Frontal cortex (tissue), 4 donors: Measurements from ENCODE around the gene SLC25A25. TPM values are rescaled to one million over a fixed set of nuclear protein-coding genes. Genes with fewer than 3 reads are reported as not detected.

Source experiments
- DNase-seq, 2 donors: peaks; one replicate each; pipeline ENCODE4 v3.0.0; 2012; ENCODE audit warnings: low spot score in 2 of 2
- FAIRE-seq: peaks from 2 replicates; lab custom pipeline; 2012; peaks lifted over from hg19 to GRCh38; lab: Jason Lieb, UNC
- total RNA-seq: library from RNA; depleted of rRNA; stranded (reverse); fragments of >200 nt; gene quantifications from one replicate; pipeline ENCODE4 v1.2.3, GENCODE V29; 2014
- donor health status: control.
- donor health status: control.
- donor health status: control.

SLC25A25 gene
- total RNA-seq, 1 donor from 2014 or later = 29.8 TPM

- DNase-seq (no peak), FAIRE-seq (no peak)
Measured at GRCh38 chr9:128136816-128137793, 69.1 kb downstream of the SLC25A25 start.

GRCh38 chr9:128138001-128138400 is 70.0 kb downstream of the SLC25A25 start:
- FAIRE-seq = no peak
- DNase-seq = no peak

- no peak for DNase-seq
- FAIRE-seq = no peak
Measured at GRCh38 chr9:128139621-128140020, 71.6 kb downstream of the SLC25A25 start.

GRCh38 chr9:128141604-128142003 is 73.6 kb downstream of the SLC25A25 start:
- FAIRE-seq (no peak), DNase-seq (no peak)

- FAIRE-seq = no peak
- no peak for DNase-seq
Measured at GRCh38 chr9:128142061-128142460, 74.0 kb downstream of the SLC25A25 start.

- no peak for FAIRE-seq
- DNase-seq = no peak
Measured at GRCh38 chr9:128142596-128142995, 74.6 kb downstream of the SLC25A25 start.

- no peak for DNase-seq
- no peak for FAIRE-seq
Measured at GRCh38 chr9:128143525-128144238, 75.7 kb downstream of the SLC25A25 start.

- FAIRE-seq = no peak
- no peak for DNase-seq
Measured at GRCh38 chr9:128144239-128145181, 76.5 kb downstream of the SLC25A25 start.

GRCh38 chr9:128145536-128145935 is 77.5 kb downstream of the SLC25A25 start:
- no peak for FAIRE-seq
- no peak for DNase-seq

- DNase-seq = no peak
Measured at GRCh38 chr9:128145951-128146351, 77.9 kb downstream of the SLC25A25 start.

GRCh38 chr9:128146591-128147120 is 78.6 kb downstream of the SLC25A25 start:
- DNase-seq (no peak), FAIRE-seq (no peak)

More at GRCh38 chr9:128145951-128146351, 77.9 kb downstream of the SLC25A25 start:
- no peak for FAIRE-seq

- FAIRE-seq (no peak), DNase-seq (no peak)
Measured at GRCh38 chr9:128148509-128149000, 80.5 kb downstream of the SLC25A25 start.

- FAIRE-seq (no peak), DNase-seq (no peak)
Measured at GRCh38 chr9:128149001-128149701, 81.1 kb downstream of the SLC25A25 start, which contains the start of gene LCN2. Gene LCN2 (plus strand): TSS chr9:128149453. CDS start chr9:128149526, 73 bp downstream.

GRCh38 chr9:128149951-128150593 is 82.0 kb downstream of the SLC25A25 start:
- no peak for FAIRE-seq
- DNase-seq = no peak

GRCh38 chr9:128150594-128151308 is 82.7 kb downstream of the SLC25A25 start:
- DNase-seq (no peak), FAIRE-seq (no peak)

- DNase-seq (no peak), FAIRE-seq (no peak)
Measured at GRCh38 chr9:128151309-128152132, 83.5 kb downstream of the SLC25A25 start.
